Heart left ventricle (tissue), 13 donors: ENCODE results near the gene SLIT3.

Experiments
- CTCF ChIP-seq, 12 donors: fragments of 200-600 bp; sonication (generic) in 4 of 12; IDR thresholded peaks; one replicate each; pipeline versions ENCODE4 v1.5.0 to v1.8.0; 2018 to 2022; ENCODE audit warnings: antibody characterized with exemption in 12 of 12, mild to moderate bottlenecking in 5 of 12
- POLR2A ChIP-seq, 2 donors: fragments of 450-650 bp; IDR thresholded peaks; one replicate each; pipeline ENCODE4 v1.6.1; 2017; ENCODE audit warnings: antibody characterized with exemption in 2 of 2, mild to moderate bottlenecking in 2 of 2, moderate library complexity in 2 of 2
- donor health status: ischemic (EF 13 %, LVEDD 7.1; RV severe dilation, severe dysfunction).
- donor health status: DM: no; HTN: yes; CAD: no.
- donor health status: DM: no; HTN: no; CAD: no.
- donor health status: ischemic (EF 25% LVEDD 6.9; RV normal size, moderate dysfunction).
- donor health status: ischemic (EF 25% LVEDD 5.7; RV mildly dilated, moderate dysfunction).
- donor health status: ischemic (EF 35%, LVEDD 5.7; RV mildly dilated, moderate dysfunction).
- donor health status: nonischemic (EF 11% LVEDD 7.7; RV severe dilation, severe dysfunction).
- donor health status: DM: yes; HTN: yes; CAD: no.
- donor health status: PGD.
- donor health status: ischemic (EF 29% LVEDD 5.4; RV normal size, mild dysfunction).
- donor health status: nonischemic (EF 23%, LVEDD 6.1; RV moderate dilation, normal function).

- TF ChIP-seq CTCF (IDR thresholded peaks at IDR 0.05) (no peak), POLR2A (IDR thresholded peaks at IDR 0.05) (no peak)
Observed at GRCh38 chr5:169182797-169183196, 118.1 kb downstream of the SLIT3 start.
